ENCODE results near the gene PRKAA2. TPM values are rescaled to one million over a fixed set of nuclear protein-coding genes. Genes with fewer than 3 reads are reported as not detected.

Gene PRKAA2
- total and polyA plus RNA-seq, 2 of the 13 experiments (the other 11 are each of a cell fraction or from before 2014, with no cell fraction given) = 6.0 to 7.5 TPM

DNA sequence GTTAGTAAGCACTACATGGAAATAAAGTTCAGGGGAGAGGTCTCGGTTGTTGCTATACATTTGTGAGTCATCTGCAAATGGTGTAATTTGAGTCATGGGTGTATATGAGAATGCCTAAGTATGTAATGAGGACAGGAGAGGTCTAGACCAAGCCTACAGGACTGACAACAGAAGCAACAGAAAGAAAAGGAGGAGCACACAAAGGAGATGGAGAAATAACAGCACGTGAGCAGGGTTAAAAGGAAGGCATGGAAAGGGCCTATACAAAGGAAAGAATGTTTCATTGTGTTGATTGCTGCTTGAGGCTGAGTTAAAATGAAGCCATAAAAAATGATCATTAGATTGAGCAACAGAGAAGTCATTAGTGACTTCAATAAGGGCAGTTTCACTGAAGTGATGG lies 28.0 kb upstream of the PRKAA2 start:
- Histone ChIP-seq H3K4me2 (ENCODE audit: low read depth, low read length) (no peak overlapping the region), H3K36me3 (replicated peaks in 1 of 2; ENCODE audit: control insufficient read depth in 1 of 2, insufficient read depth in 2 of 2, low read length in 2 of 2) (no peaks in the 10 kb centered on the region), H2AFZ (ENCODE audit: low read length) (no peak overlapping the region), H3K79me2 (ENCODE audit: insufficient read depth, low read length) (no peaks in the 10 kb centered on the region), H4K20me1 (ENCODE audit: insufficient read depth, low read length) (no peaks in the 10 kb centered on the region), H3K27ac (ENCODE audit: extremely low read length, insufficient read depth, low read length) (no peak overlapping the region), H3K4me3 (replicated peaks in 1 of 3; ENCODE audit: insufficient read depth in 1 of 3, low read depth in 2 of 3, low read length in 3 of 3) (no peak overlapping the region), H3K27me3 (ENCODE audit: control insufficient read depth in 1 of 2, insufficient read depth in 2 of 2, low read length in 2 of 2) (peaks cover 0 to 5% of the 10 kb centered on the region in 2 experiments; a peak in 1 of 5 replicates), H3K4me1 (ENCODE audit: insufficient read depth, low read length) (no peaks in the 10 kb centered on the region), H3K9ac (ENCODE audit: insufficient read depth, low read depth, low read length) (no peak overlapping the region), H3K9me3 (ENCODE audit: low read length) (no peaks in the 10 kb centered on the region)
- intact Hi-C loops (cut with micrococcal nuclease; ENCODE audit: unreplicated experiment) (no loop called here), in situ Hi-C loops (cut with HindIII; ENCODE audit: extremely low pct_ligation_motif_present, low pct_unique_long_range_greater_than_20kb) (no loop called here)
- DNase-seq (ENCODE audit: low spot score) (no peak), FAIRE-seq (no peak), ATAC-seq (no peak)
- TF ChIP-seq ELF1 (CRISPR knock-in tag; IDR thresholded peaks at IDR 0.05) = no peak
- TF ChIP-seq EP300 (IDR thresholded peaks at IDR 0.05; ENCODE audit: low read depth in 2 of 2, low read length in 2 of 2) = no peak
- no peak for TF ChIP-seq EP300 (CRISPR knock-in tag; IDR thresholded peaks at IDR 0.05; ENCODE audit: borderline replicate concordance)
- TF ChIP-seq, protein P1, sequence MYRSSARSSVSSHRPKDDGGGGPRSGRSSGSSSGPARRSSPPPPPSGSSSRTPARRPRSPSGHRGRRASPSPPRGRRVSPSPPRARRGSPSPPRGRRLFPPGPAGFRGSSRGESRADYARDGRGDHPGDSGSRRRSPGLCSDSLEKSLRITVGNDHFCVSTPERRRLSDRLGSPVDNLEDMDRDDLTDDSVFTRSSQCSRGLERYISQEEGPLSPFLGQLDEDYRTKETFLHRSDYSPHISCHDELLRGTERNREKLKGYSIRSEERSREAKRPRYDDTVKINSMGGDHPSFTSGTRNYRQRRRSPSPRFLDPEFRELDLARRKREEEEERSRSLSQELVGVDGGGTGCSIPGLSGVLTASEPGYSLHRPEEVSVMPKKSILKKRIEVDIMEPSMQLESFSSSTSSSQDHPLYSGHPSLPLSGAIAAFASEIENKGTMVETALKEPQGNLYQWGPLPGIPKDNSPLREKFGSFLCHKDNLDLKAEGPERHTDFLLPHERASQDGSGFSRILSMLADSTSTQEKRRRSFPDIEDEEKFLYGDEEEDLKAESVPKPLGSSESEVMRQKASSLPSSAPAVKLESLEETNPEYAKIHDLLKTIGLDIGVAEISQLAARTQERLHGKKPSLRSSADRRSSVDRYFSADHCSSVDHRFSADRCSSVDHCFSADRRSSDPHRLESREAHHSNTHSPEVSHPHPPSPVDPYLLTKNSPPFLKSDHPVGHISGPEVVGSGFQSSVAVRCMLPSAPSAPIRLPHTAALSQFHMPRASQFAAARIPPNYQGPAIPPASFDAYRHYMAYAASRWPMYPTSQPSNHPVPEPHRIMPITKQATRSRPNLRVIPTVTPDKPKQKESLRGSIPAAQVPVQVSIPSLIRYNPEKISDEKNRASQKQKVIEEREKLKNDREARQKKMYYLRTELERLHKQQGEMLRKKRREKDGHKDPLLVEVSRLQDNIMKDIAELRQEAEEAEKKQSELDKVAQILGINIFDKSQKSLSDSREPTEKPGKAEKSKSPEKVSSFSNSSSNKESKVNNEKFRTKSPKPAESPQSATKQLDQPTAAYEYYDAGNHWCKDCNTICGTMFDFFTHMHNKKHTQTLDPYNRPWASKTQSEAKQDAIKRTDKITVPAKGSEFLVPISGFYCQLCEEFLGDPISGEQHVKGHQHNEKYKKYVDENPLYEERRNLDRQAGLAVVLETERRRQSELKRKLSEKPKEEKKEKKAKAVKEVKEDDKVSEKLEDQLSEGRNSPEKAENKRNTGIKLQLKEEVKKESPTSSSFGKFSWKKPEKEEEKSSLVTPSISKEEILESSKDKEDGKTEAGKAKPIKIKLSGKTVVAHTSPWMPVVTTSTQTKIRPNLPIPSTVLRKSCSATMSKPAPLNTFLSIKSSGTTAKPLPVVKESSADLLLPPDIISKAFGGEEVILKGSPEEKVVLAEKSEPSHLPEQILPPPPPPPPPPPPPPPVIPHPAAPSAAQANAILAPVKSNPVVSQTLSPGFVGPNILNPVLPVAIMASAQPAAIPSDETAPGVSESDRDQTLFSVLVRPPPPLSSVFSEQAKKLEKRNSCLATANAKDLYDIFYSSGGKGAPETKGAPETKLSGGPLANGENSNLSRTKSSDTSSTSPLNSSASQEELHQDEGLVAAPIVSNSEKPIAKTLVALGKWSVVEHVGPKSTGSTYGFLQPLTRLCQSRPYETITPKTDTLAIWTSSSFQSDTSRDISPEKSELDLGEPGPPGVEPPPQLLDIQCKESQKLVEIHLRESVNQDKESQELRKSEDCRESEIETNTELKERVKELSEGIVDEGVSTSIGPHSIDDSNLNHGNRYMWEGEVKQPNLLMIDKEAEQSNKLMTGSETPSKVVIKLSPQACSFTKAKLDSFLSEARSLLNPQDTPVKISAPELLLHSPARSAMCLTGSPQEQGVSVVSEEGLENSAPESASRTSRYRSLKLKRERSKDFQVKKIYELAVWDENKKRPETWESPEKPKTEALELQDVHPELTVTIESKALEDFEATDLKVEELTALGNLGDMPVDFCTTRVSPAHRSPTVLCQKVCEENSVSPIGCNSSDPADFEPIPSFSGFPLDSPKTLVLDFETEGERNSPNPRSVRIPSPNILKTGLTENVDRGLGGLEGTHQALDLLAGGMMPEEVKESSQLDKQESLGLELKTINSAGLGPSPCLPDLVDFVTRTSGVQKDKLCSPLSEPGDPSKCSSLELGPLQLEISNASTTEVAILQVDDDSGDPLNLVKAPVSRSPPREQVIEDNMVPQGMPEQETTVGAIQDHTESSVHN (CRISPR knock-in tag; IDR thresholded peaks at IDR 0.05) = no peak
- TF ChIP-seq, protein P2, sequence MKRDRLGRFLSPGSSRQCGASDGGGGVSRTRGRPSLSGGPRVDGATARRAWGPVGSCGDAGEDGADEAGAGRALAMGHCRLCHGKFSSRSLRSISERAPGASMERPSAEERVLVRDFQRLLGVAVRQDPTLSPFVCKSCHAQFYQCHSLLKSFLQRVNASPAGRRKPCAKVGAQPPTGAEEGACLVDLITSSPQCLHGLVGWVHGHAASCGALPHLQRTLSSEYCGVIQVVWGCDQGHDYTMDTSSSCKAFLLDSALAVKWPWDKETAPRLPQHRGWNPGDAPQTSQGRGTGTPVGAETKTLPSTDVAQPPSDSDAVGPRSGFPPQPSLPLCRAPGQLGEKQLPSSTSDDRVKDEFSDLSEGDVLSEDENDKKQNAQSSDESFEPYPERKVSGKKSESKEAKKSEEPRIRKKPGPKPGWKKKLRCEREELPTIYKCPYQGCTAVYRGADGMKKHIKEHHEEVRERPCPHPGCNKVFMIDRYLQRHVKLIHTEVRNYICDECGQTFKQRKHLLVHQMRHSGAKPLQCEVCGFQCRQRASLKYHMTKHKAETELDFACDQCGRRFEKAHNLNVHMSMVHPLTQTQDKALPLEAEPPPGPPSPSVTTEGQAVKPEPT (CRISPR knock-in tag; IDR thresholded peaks at IDR 0.05; ENCODE audit: low read depth) = no peak
- TF ChIP-seq ZSCAN31 (CRISPR knock-in tag; IDR thresholded peaks at IDR 0.05; ENCODE audit: low read depth) = no peak
- TF ChIP-seq ZNF230 (CRISPR knock-in tag; IDR thresholded peaks at IDR 0.05) = no peak
- no peak for TF ChIP-seq ZNF570 (CRISPR knock-in tag; IDR thresholded peaks at IDR 0.05; ENCODE audit: borderline replicate concordance)
- BruUV-seq (replicated peaks) = no TSS peak
- CTCF ChIA-PET (ENCODE audit: low intra/inter-chr PET ratio, low total read pairs) = no interaction called here
- POLR2A ChIA-PET = no interaction called here
- 41% methylated on average over 2 of the region's 2 CpGs for WGBS (ENCODE audit: low lambda C conversion rate)

All from HepG2 (cell line).